Spleen (tissue), 11 donors: ENCODE results near the gene SBK2. TPM values are rescaled to one million over a fixed set of nuclear protein-coding genes. Genes with fewer than 3 reads are reported as not detected.

Experiments used
- DNase-seq: peaks from one replicate; pipeline ENCODE4 v3.0.0-alpha.2; 2020
- H3K27ac ChIP-seq, 8 donors: fragments of 200-600 bp; sonication (generic) in 7 of 8; 1 replicate in 4 of 8; 2 replicates in 4 of 8; pipeline versions ENCODE4 v1.5.0 to v1.8.0; 2016 to 2021; ENCODE audit warnings: inconsistent platforms in 4 of 8, mild to moderate bottlenecking in 4 of 8, moderate library complexity in 1 of 8
- H3K27me3 ChIP-seq, 7 donors: fragments of 200-600 bp; sonication (generic) in 6 of 7; replicated peaks in 1 of 7; 1 replicate in 4 of 7; 2 replicates in 3 of 7; pipeline versions ENCODE4 v1.5.0 to v1.8.0; 2016 to 2021; ENCODE audit warnings: inconsistent platforms in 3 of 7, mild to moderate bottlenecking in 1 of 7
- H3K36me3 ChIP-seq, 6 donors: fragments of 200-600 bp; sonication (generic) in 5 of 6; 1 replicate in 4 of 6; 2 replicates in 2 of 6; pipeline versions ENCODE4 v1.5.0 to v1.8.0; 2016 to 2021; ENCODE audit warnings: inconsistent platforms in 2 of 6
- H3K4me1 ChIP-seq, 6 donors: fragments of 200-600 bp; sonication (generic) in 5 of 6; 1 replicate in 3 of 6; 2 replicates in 3 of 6; pipeline versions ENCODE4 v1.5.0 to v1.8.0; 2016 to 2021; ENCODE audit warnings: inconsistent platforms in 3 of 6
- H3K4me3 ChIP-seq, 8 donors: fragments of 200-600 bp; sonication (generic) in 7 of 8; 1 replicate in 4 of 8; 2 replicates in 4 of 8; pipeline versions ENCODE4 v1.5.0 to v1.8.0; 2016 to 2021; ENCODE audit warnings: inconsistent platforms in 4 of 8, mild to moderate bottlenecking in 4 of 8, moderate library complexity in 2 of 8
- H3K9me3 ChIP-seq, 8 donors: fragments of 200-600 bp; sonication (generic) in 7 of 8; 1 replicate in 4 of 8; 2 replicates in 4 of 8; pipeline versions ENCODE4 v1.5.0 to v1.8.0; 2016 to 2021; ENCODE audit warnings: inconsistent platforms in 4 of 8
- CTCF ChIP-seq, 11 experiments: fragments of 200-600 bp in 7 of 11; fragments of 450-650 bp in 4 of 11; sonication (generic) in 4 of 11; IDR thresholded peaks in 8 of 11; conservative IDR thresholded peaks in 3 of 11; 1 replicate in 7 of 11; 2 replicates in 4 of 11; pipeline versions ENCODE4 v1.4.0 to v1.8.0; 2016 to 2021; ENCODE audit warnings: antibody characterized with exemption in 11 of 11, inconsistent platforms in 4 of 11, mild to moderate bottlenecking in 1 of 11
- POLR2A ChIP-seq, 3 donors: fragments of 450-650 bp; IDR thresholded peaks; one replicate each; pipeline ENCODE4 v1.5.1; 2017; ENCODE audit warnings: antibody characterized with exemption in 3 of 3, mild to moderate bottlenecking in 1 of 3
- POLR2AphosphoS5 ChIP-seq, 3 donors: sonication (generic); formaldehyde crosslinking; IDR thresholded peaks; one replicate each; pipeline ENCODE4 v1.5.1; 2017; ENCODE audit warnings: antibody characterized with exemption in 3 of 3
- WGBS, 5 donors: extraction: QIAGEN DNeasy Blood & Tissue Kit in 3 of 5; methylation state at CpG; one replicate each; pipeline versions ENCODE4 v1.1.5 to v1.1.7; 2013 to 2018; 5-methylcytosine and 5-hydroxymethylcytosine counted together
- intact Hi-C: fragments of 100-400 bp; cut with DNase I; formaldehyde crosslinking; loops from one replicate; pipeline ENCODE4 v1.15.0; 2023; ENCODE audit warnings: low total_unique reads
- polyA plus RNA-seq, 3 donors: library from polyadenylated mRNA; stranded (reverse); fragments of 200-250 nt; gene quantifications; one replicate each; pipeline ENCODE4 v1.2.1, GENCODE V29; 2013
- total RNA-seq, 7 donors: library from RNA; depleted of rRNA in 3 of 7; stranded (reverse); fragments of >200 nt in 3 of 7; fragmentation: NEBNext Ultra II Directional in 4 of 7; extraction: Animal tissue kit (Norgen Biotek cat#: 25700) in 4 of 7; gene quantifications; one replicate each; pipeline versions ENCODE4 v1.1.0 to v1.2.1, GENCODE V29; 2016 to 2021
- donor health status: healthy with polysubstance abuse.
- donor health status: DM: no; HTN: no; CAD: no; lungs with moderate emphysema.
- donor health status: DM: no; HTN: no; CAD: no.
- donor health status: Bipolar disorder and iron deficiency.
- donor health status: healthy.
- donor health status: DM: no; HTN: no; CAD: no.
- donor health status: DM: yes; HTN: yes; CAD: no.

SBK2 gene
- total and polyA plus RNA-seq, 10 donors = not detected

GRCh38 chr19:55504981-55505380, 32.0 kb downstream of the SBK2 start:
- 84 to 87% (median 85%) methylated on average over 11 of the region's 11 CpGs for WGBS, 5 donors
- no peak for TF ChIP-seq CTCF (IDR thresholded peaks at IDR 0.05 in 8 of 11, conservative IDR thresholded peaks at IDR 0.05 in 3 of 11)
- no peak for TF ChIP-seq POLR2AphosphoS5 (IDR thresholded peaks at IDR 0.05)
- no peak for TF ChIP-seq POLR2A (IDR thresholded peaks at IDR 0.05)
- H3K4me1 ChIP-seq = peaks cover 4 to 19% (median 15%) of the 10 kb centered on the region in 6 donors

GRCh38 chr19:55504252-55504603, 32.7 kb downstream of the SBK2 start:
- peaks cover 0 to 25% (median 0%) of the 10 kb centered on the region in 6 donors for H3K36me3 ChIP-seq
- peak in 3 of 11 experiments; percentile 24 to 31 (median 25) for TF ChIP-seq CTCF (IDR thresholded peaks at IDR 0.05 in 8 of 11, conservative IDR thresholded peaks at IDR 0.05 in 3 of 11)
- no peak for TF ChIP-seq POLR2AphosphoS5 (IDR thresholded peaks at IDR 0.05)
- TF ChIP-seq POLR2A (IDR thresholded peaks at IDR 0.05) = no peak
- H3K27me3 ChIP-seq = no peaks in the 10 kb centered on the region
- H3K4me3 ChIP-seq = peak overlapping the region in 7 of 8 donors; percentile 40 to 72 (median 49)
- DNase-seq = no peak
- WGBS, 5 donors = 33 to 39% (median 34%) methylated on average over 13 of the region's 13 CpGs
- peaks cover 4 to 17% (median 15%) of the 10 kb centered on the region in 6 donors for H3K4me1 ChIP-seq
- intact Hi-C loops = loop anchor here (2.0 to 10.0 kb wide), 2 partner anchors 37 to 359 kb away; partner anchors contain the start of gene TNNT1
- peak overlapping the region; percentile 66 to 93 (median 86) for H3K27ac ChIP-seq
- H3K9me3 ChIP-seq = no peaks in the 10 kb centered on the region

More at GRCh38 chr19:55504981-55505380, 32.0 kb downstream of the SBK2 start:
- H3K4me3 ChIP-seq = no peak overlapping the region
- DNase-seq = no peak
- intact Hi-C loops = loop anchor here (2.0 to 10.0 kb wide), 2 partner anchors 38 to 360 kb away; partner anchors contain the start of gene TNNT1
- no peaks in the 10 kb centered on the region for H3K27me3 ChIP-seq
- H3K27ac ChIP-seq = no peak overlapping the region
- peaks cover 0 to 20% (median 0%) of the 10 kb centered on the region in 6 donors for H3K36me3 ChIP-seq
- no peaks in the 10 kb centered on the region for H3K9me3 ChIP-seq

- H3K36me3 ChIP-seq = peaks cover 0 to 25% (median 0%) of the 10 kb centered on the region in 6 donors
- peak overlapping the region; percentile 17 to 72 (median 46) for H3K4me3 ChIP-seq
- H3K9me3 ChIP-seq = no peaks in the 10 kb centered on the region
- H3K27me3 ChIP-seq = no peaks in the 10 kb centered on the region
- intact Hi-C loops = loop anchor here (2.0 to 10.0 kb wide), 2 partner anchors 37 to 359 kb away; partner anchors contain the start of gene TNNT1
- peak overlapping the region; percentile 66 to 93 (median 86) for H3K27ac ChIP-seq
- 11 to 14% (median 14%) methylated on average over 54 to 64 of the region's 64 CpGs for WGBS, 5 donors
- DNase-seq = peak; percentile 97
- TF ChIP-seq POLR2AphosphoS5 (IDR thresholded peaks at IDR 0.05) (peak; percentile 59 to 79 (median 78)), POLR2A (IDR thresholded peaks at IDR 0.05) (no peak), CTCF (IDR thresholded peaks at IDR 0.05 in 8 of 11, conservative IDR thresholded peaks at IDR 0.05 in 3 of 11) (peak; percentile 95 to 100 (median 98))
- H3K4me1 ChIP-seq = peaks cover 4 to 17% (median 15%) of the 10 kb centered on the region in 6 donors
Measured at GRCh38 chr19:55503502-55504251, 33.3 kb downstream of the SBK2 start.

- Histone ChIP-seq H3K27ac (peak overlapping the region in 4 of 8 donors; percentile 82 to 93 (median 87)), H3K36me3 (peaks cover 0 to 26% (median 0%) of the 10 kb centered on the region in 6 donors), H3K4me1 (peaks cover 4 to 17% (median 15%) of the 10 kb centered on the region in 6 donors), H3K4me3 (peak overlapping the region in 7 of 8 donors; percentile 17 to 72 (median 49)), H3K27me3 (no peaks in the 10 kb centered on the region), H3K9me3 (no peaks in the 10 kb centered on the region)
- intact Hi-C loops = loop anchor here (10.0 kb wide), 1 partner anchor 358 kb away; the partner anchor contains the start of gene TNNT1
- no peak for DNase-seq
- TF ChIP-seq POLR2A (IDR thresholded peaks at IDR 0.05) (no peak), POLR2AphosphoS5 (IDR thresholded peaks at IDR 0.05) (no peak), CTCF (IDR thresholded peaks at IDR 0.05 in 8 of 11, conservative IDR thresholded peaks at IDR 0.05 in 3 of 11) (no peak)
- WGBS, 5 donors = 75 to 86% (median 81%) methylated on average over 17 of the region's 17 CpGs
Measured at GRCh38 chr19:55503157-55503501, 33.8 kb downstream of the SBK2 start.
